Calu3 (cell line): ENCODE data around the gene KREMEN2. TPM values are rescaled to one million over a fixed set of nuclear protein-coding genes. Genes with fewer than 3 reads are reported as not detected.
A peak's percentile ranks its signal among the peaks of the same experiment; 100 is the strongest.

Experiments used
- BruUV-seq: library from RNA; stranded (reverse); fragments of 400-500 nt; replicated peaks from 2 replicates; lab custom pipeline; 2021; lab: Mats Ljungman, UMichigan
- CTCF ChIA-PET: fragments of 300-600 bp; sonication (Branson Sonifier 250); formaldehyde crosslinking; loops from one replicate; lab custom pipeline; 2022; ENCODE audit warnings: antibody characterized with exemption; lab: Charles Lee
- DNase-seq: peaks from one replicate; pipeline ENCODE4 v3.0.0; 2022
- H3K27ac Mint-ChIP-seq: one replicate; pipeline ENCODE4 v1.8.0; 2022; ENCODE audit warnings: mixed read lengths; ENCODE audit not compliant: unreplicated experiment
- H3K27me3 Mint-ChIP-seq: one replicate; pipeline ENCODE4 v1.8.0; 2022; ENCODE audit warnings: mixed read lengths; ENCODE audit not compliant: unreplicated experiment
- H3K36me3 Mint-ChIP-seq: one replicate; pipeline ENCODE4 v1.8.0; 2022; ENCODE audit warnings: mild to moderate bottlenecking, moderate library complexity, mixed read lengths; ENCODE audit not compliant: insufficient read depth, unreplicated experiment
- H3K4me1 Mint-ChIP-seq: one replicate; pipeline ENCODE4 v1.8.0; 2022; ENCODE audit warnings: mild to moderate bottlenecking, low read depth, mixed read lengths; ENCODE audit not compliant: unreplicated experiment
- H3K4me3 Mint-ChIP-seq: one replicate; pipeline ENCODE4 v1.8.0; 2022; ENCODE audit warnings: mild to moderate bottlenecking, low read depth, moderate library complexity, mixed read lengths; ENCODE audit not compliant: unreplicated experiment
- H3K9me3 Mint-ChIP-seq: one replicate; pipeline ENCODE4 v1.8.0; 2022; ENCODE audit warnings: low read depth, mixed read lengths; ENCODE audit not compliant: unreplicated experiment
- CTCF ChIP-seq: fragments of 200-600 bp; IDR thresholded peaks from one replicate; pipeline ENCODE4 v1.8.0; 2022; ENCODE audit warnings: antibody characterized with exemption; ENCODE audit not compliant: unreplicated experiment
- intact Hi-C: fragments of 100-400 bp; cut with micrococcal nuclease; formaldehyde crosslinking; loops from one replicate; pipeline ENCODE4 v1.10.0; 2022; ENCODE audit not compliant: unreplicated experiment
- total RNA-seq: library from RNA; stranded (reverse); gene quantifications from 2 replicates; pipeline ENCODE4 v1.2.3, GENCODE V29; 2022

Gene KREMEN2
- total RNA-seq, 1 experiment from 2014 or later = not detected

GRCh38 chr16:2992383-2993081 lies 28.5 kb downstream of the KREMEN2 start:
- no TSS peak for BruUV-seq
- Mint-ChIP-seq H3K27ac (no peak overlapping the region), H3K9me3 (no peaks in the 10 kb centered on the region), H3K36me3 (peaks cover 21% of the 10 kb centered on the region), H3K4me3 (no peak overlapping the region), H3K27me3 (no peaks in the 10 kb centered on the region), H3K4me1 (peaks cover 8% of the 10 kb centered on the region)
- no peak for TF ChIP-seq CTCF
- DNase-seq = no peak
- CTCF ChIA-PET = no interaction called here
- intact Hi-C loops = no loop called here

GRCh38 chr16:2996298-2996697 lies 32.2 kb downstream of the KREMEN2 start:
- Mint-ChIP-seq H3K4me1 (peaks cover 19% of the 10 kb centered on the region), H3K36me3 (peaks cover 38% of the 10 kb centered on the region), H3K27ac (no peak overlapping the region), H3K4me3 (no peak overlapping the region), H3K9me3 (no peaks in the 10 kb centered on the region), H3K27me3 (no peaks in the 10 kb centered on the region)
- intact Hi-C loops = no loop called here
- no TSS peak for BruUV-seq
- TF ChIP-seq CTCF = no peak
- DNase-seq = no peak
- CTCF ChIA-PET = no interaction called here

- CTCF ChIA-PET = interaction anchor here (1.4 kb wide), 1 partner anchor 32 kb away, joined by 3 read pairs; no protein-coding TSS in a partner anchor
- no peak overlapping the region for H3K4me3 Mint-ChIP-seq
- no peak overlapping the region for H3K27ac Mint-ChIP-seq
- no peaks in the 10 kb centered on the region for H3K9me3 Mint-ChIP-seq
- H3K36me3 Mint-ChIP-seq = peaks cover 50% of the 10 kb centered on the region
- DNase-seq = no peak
- peaks cover 11% of the 10 kb centered on the region for H3K4me1 Mint-ChIP-seq
- TF ChIP-seq CTCF = no peak
- no peaks in the 10 kb centered on the region for H3K27me3 Mint-ChIP-seq
- BruUV-seq = no TSS peak
- intact Hi-C loops = no loop called here
Observed at GRCh38 chr16:2999929-3000328, 35.9 kb downstream of the KREMEN2 start.

GRCh38 chr16:3000540-3000939 lies 36.5 kb downstream of the KREMEN2 start:
- no peaks in the 10 kb centered on the region for H3K9me3 Mint-ChIP-seq
- BruUV-seq = no TSS peak
- peaks cover 56% of the 10 kb centered on the region for H3K36me3 Mint-ChIP-seq
- H3K27ac Mint-ChIP-seq = no peak overlapping the region
- no peak for DNase-seq
- intact Hi-C loops = no loop called here
- H3K4me3 Mint-ChIP-seq = peak overlapping the region; percentile 4
- H3K4me1 Mint-ChIP-seq = peaks cover 11% of the 10 kb centered on the region
- TF ChIP-seq CTCF = no peak
- CTCF ChIA-PET = interaction anchor here (1.4 kb wide), 1 partner anchor 31 kb away, joined by 3 read pairs; no protein-coding TSS in a partner anchor
- no peaks in the 10 kb centered on the region for H3K27me3 Mint-ChIP-seq
